Tibial nerve (tissue), 4 donors: ENCODE results near the gene FAF2. TPM values are rescaled to one million over a fixed set of nuclear protein-coding genes. Genes with fewer than 3 reads are reported as not detected.

Source experiments
- DNase-seq, 2 donors: peaks; one replicate each; pipeline ENCODE4 v3.0.0-alpha.2; 2019; ENCODE audit warnings: low spot score in 2 of 2
- H3K27ac ChIP-seq, 4 donors: fragments of 200-600 bp; sonication (generic) in 3 of 4; one replicate each; pipeline ENCODE4 v1.5.1; 2017 to 2019; ENCODE audit warnings: mild to moderate bottlenecking in 1 of 4
- H3K27me3 ChIP-seq, 2 donors: fragments of 200-600 bp; sonication (generic) in 1 of 2; one replicate each; pipeline versions ENCODE4 v1.5.1 to v1.6.0; 2017 to 2019
- H3K36me3 ChIP-seq, 3 donors: fragments of 200-600 bp; sonication (generic); one replicate each; pipeline ENCODE4 v1.5.1; 2018 to 2019
- H3K4me1 ChIP-seq, 4 donors: fragments of 200-600 bp; sonication (generic) in 3 of 4; one replicate each; pipeline ENCODE4 v1.5.1; 2017 to 2019
- H3K4me3 ChIP-seq, 4 donors: fragments of 200-600 bp; sonication (generic) in 3 of 4; one replicate each; pipeline ENCODE4 v1.5.1; 2017 to 2019; ENCODE audit warnings: mild to moderate bottlenecking in 1 of 4, moderate library complexity in 1 of 4
- H3K9me3 ChIP-seq, 4 donors: fragments of 200-600 bp; sonication (generic) in 3 of 4; one replicate each; pipeline ENCODE4 v1.5.1; 2017 to 2019
- EP300 ChIP-seq, 2 donors: sonication (generic); formaldehyde crosslinking; IDR thresholded peaks; one replicate each; pipeline ENCODE4 v1.6.1; 2017; ENCODE audit warnings: antibody characterized with exemption in 2 of 2, mild to moderate bottlenecking in 1 of 2
- POLR2A ChIP-seq, 2 donors: fragments of 450-650 bp; IDR thresholded peaks; one replicate each; pipeline ENCODE4 v1.6.1; 2017; ENCODE audit warnings: antibody characterized with exemption in 2 of 2, mild to moderate bottlenecking in 2 of 2, moderate library complexity in 2 of 2
- WGBS, 2 donors: methylation state at CpG; one replicate each; pipeline ENCODE4 v1.1.5; 2018; 5-methylcytosine and 5-hydroxymethylcytosine counted together
- total RNA-seq, 4 donors: library from RNA; depleted of rRNA; stranded (reverse); fragments of >200 nt; gene quantifications; one replicate each; pipeline ENCODE4 v1.1.0, GENCODE V29; 2016
- TF ChIP-seq, protein P1 (sequence below), 5 experiments: fragments of 200-600 bp in 3 of 5; fragments of 450-650 bp in 2 of 5; sonication (generic) in 3 of 5; IDR thresholded peaks; one replicate each; pipeline ENCODE4 v1.5.1; 2016 to 2019; ENCODE audit warnings: antibody characterized with exemption in 5 of 5, mild to moderate bottlenecking in 3 of 5, moderate library complexity in 2 of 5

Gene FAF2
- total RNA-seq, 4 donors from 2014 or later = 23.0 to 30.8 (median 29.4) TPM

GRCh38 chr5:176526462-176526861, 78.3 kb downstream of the FAF2 start:
- no peak for DNase-seq
- WGBS, 2 donors = 90 to 92% methylated on average over 9 of the region's 9 CpGs
- TF ChIP-seq, protein P1, sequence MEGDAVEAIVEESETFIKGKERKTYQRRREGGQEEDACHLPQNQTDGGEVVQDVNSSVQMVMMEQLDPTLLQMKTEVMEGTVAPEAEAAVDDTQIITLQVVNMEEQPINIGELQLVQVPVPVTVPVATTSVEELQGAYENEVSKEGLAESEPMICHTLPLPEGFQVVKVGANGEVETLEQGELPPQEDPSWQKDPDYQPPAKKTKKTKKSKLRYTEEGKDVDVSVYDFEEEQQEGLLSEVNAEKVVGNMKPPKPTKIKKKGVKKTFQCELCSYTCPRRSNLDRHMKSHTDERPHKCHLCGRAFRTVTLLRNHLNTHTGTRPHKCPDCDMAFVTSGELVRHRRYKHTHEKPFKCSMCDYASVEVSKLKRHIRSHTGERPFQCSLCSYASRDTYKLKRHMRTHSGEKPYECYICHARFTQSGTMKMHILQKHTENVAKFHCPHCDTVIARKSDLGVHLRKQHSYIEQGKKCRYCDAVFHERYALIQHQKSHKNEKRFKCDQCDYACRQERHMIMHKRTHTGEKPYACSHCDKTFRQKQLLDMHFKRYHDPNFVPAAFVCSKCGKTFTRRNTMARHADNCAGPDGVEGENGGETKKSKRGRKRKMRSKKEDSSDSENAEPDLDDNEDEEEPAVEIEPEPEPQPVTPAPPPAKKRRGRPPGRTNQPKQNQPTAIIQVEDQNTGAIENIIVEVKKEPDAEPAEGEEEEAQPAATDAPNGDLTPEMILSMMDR (IDR thresholded peaks at IDR 0.05) = no peak
- TF ChIP-seq POLR2A (IDR thresholded peaks at IDR 0.05) (no peak), EP300 (IDR thresholded peaks at IDR 0.05) (no peak)
- H3K4me3 ChIP-seq = no peak overlapping the region
- no peak overlapping the region for H3K27ac ChIP-seq
- H3K4me1 ChIP-seq = peaks cover 0 to 35% (median 16%) of the 10 kb centered on the region in 4 donors
- peaks cover 0 to 58% (median 17%) of the 10 kb centered on the region in 3 donors for H3K36me3 ChIP-seq
- no peaks in the 10 kb centered on the region for H3K9me3 ChIP-seq
- H3K27me3 ChIP-seq = no peaks in the 10 kb centered on the region

GRCh38 chr5:176527246-176528222, 79.3 kb downstream of the FAF2 start:
- TF ChIP-seq EP300 (IDR thresholded peaks at IDR 0.05) (no peak), POLR2A (IDR thresholded peaks at IDR 0.05) (no peak)

DNA sequence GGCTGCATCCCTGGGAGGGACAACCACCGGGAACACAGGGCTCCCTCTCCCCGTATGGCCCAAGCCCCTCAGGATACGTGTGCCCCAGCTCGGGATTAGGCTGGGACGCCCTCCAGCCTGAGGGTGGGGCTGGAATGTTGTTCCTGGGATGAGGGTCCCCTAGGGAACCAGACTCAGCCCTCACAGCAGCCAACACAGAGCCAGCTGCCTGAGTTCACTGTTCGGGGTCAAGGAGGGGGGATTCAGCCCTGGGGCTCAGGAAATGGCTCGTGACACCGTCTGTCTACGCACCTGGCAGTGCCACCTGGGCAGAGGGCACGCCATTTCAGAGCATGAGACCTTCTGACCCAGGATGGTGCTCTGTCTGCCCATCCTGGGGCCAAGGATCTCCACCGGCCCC, 80.1 kb downstream of the FAF2 start:
- DNase-seq = no peak
- TF ChIP-seq, protein P1 (IDR thresholded peaks at IDR 0.05) = no peak
- TF ChIP-seq POLR2A (IDR thresholded peaks at IDR 0.05) (no peak), EP300 (IDR thresholded peaks at IDR 0.05) (no peak)
- H3K9me3 ChIP-seq = no peaks in the 10 kb centered on the region
- no peak overlapping the region for H3K4me3 ChIP-seq
- H3K4me1 ChIP-seq = peaks cover 0 to 52% (median 33%) of the 10 kb centered on the region in 4 donors
- peak overlapping the region in 3 of 4 donors; percentile 8 to 24 (median 11) for H3K27ac ChIP-seq
- WGBS, 2 donors = 55 to 61% methylated on average over 10 to 11 of the region's 11 CpGs
- no peaks in the 10 kb centered on the region for H3K27me3 ChIP-seq
- H3K36me3 ChIP-seq = peaks cover 0 to 64% (median 22%) of the 10 kb centered on the region in 3 donors

More at GRCh38 chr5:176527246-176528222, 79.3 kb downstream of the FAF2 start:
- Histone ChIP-seq H3K36me3 (peaks cover 0 to 64% (median 22%) of the 10 kb centered on the region in 3 donors), H3K27me3 (no peaks in the 10 kb centered on the region), H3K4me1 (peaks cover 0 to 45% (median 26%) of the 10 kb centered on the region in 4 donors), H3K4me3 (no peak overlapping the region), H3K27ac (no peak overlapping the region), H3K9me3 (no peaks in the 10 kb centered on the region)
- no peak for DNase-seq
- WGBS, 2 donors = 77 to 80% methylated on average over 34 of the region's 34 CpGs

- no peaks in the 10 kb centered on the region for H3K27me3 ChIP-seq
- H3K9me3 ChIP-seq = no peaks in the 10 kb centered on the region
- H3K36me3 ChIP-seq = peaks cover 0 to 64% (median 22%) of the 10 kb centered on the region in 3 donors
- DNase-seq = no peak
- 61 to 67% methylated on average over 9 to 12 of the region's 17 CpGs for WGBS, 2 donors
- peaks cover 0 to 56% (median 37%) of the 10 kb centered on the region in 4 donors for H3K4me1 ChIP-seq
- TF ChIP-seq POLR2A (IDR thresholded peaks at IDR 0.05) = no peak
- no peak for TF ChIP-seq EP300 (IDR thresholded peaks at IDR 0.05)
- TF ChIP-seq, protein P1 (IDR thresholded peaks at IDR 0.05) = no peak
- peak overlapping the region in 3 of 4 donors; percentile 8 to 24 (median 11) for H3K27ac ChIP-seq
- no peak overlapping the region for H3K4me3 ChIP-seq
Measured at GRCh38 chr5:176528761-176529115, 80.6 kb downstream of the FAF2 start.

GRCh38 chr5:176529116-176529740, 81.0 kb downstream of the FAF2 start:
- Histone ChIP-seq H3K36me3 (peaks cover 0 to 64% (median 22%) of the 10 kb centered on the region in 3 donors), H3K27me3 (no peaks in the 10 kb centered on the region), H3K27ac (peak overlapping the region in 2 of 4 donors; percentile 8 to 11), H3K4me1 (peaks cover 3 to 61% (median 42%) of the 10 kb centered on the region in 4 donors), H3K4me3 (no peak overlapping the region), H3K9me3 (no peaks in the 10 kb centered on the region)
- 89 to 93% methylated on average over 26 of the region's 26 CpGs for WGBS, 2 donors
- no peak for DNase-seq
- TF ChIP-seq EP300 (IDR thresholded peaks at IDR 0.05) (no peak), POLR2A (IDR thresholded peaks at IDR 0.05) (no peak)
- TF ChIP-seq, protein P1 (IDR thresholded peaks at IDR 0.05) = no peak
